CD14-positive monocyte (primary cell): ENCODE measurements around the gene SUSD5. TPM values are rescaled to one million over a fixed set of nuclear protein-coding genes. Genes with fewer than 3 reads are reported as not detected.

Experiments
- DNase-seq, 3 donors: peaks; one replicate each; pipeline ENCODE4 v3.0.0-alpha.2; 2011 to 2022
- H2AFZ ChIP-seq: 2 replicates; pipeline ENCODE4 v1.6.0; 2012; ENCODE audit warnings: mild to moderate bottlenecking, low read depth, low read length, inconsistent platforms; ENCODE audit not compliant: insufficient read depth, poor library complexity, severe bottlenecking
- H3K27ac ChIP-seq, 2 donors: 1 replicate in 1 of 2; 2 replicates in 1 of 2; pipeline ENCODE4 v1.5.1; 2012 to 2013; ENCODE audit warnings: low read length in 2 of 2, control low read depth in 1 of 2, inconsistent platforms in 1 of 2, low read depth in 1 of 2, mild to moderate bottlenecking in 1 of 2
- H3K27me3 ChIP-seq, 2 donors: one replicate each; pipeline versions ENCODE4 v1.6.0 to v1.6.1; 2011 to 2013; ENCODE audit warnings: low read length in 2 of 2; ENCODE audit not compliant: control insufficient read depth in 2 of 2, insufficient read depth in 2 of 2
- H3K36me3 ChIP-seq, 2 donors: replicated peaks in 1 of 2; 1 replicate in 1 of 2; 2 replicates in 1 of 2; pipeline versions ENCODE4 v1.5.1 to v1.6.1; 2012 to 2013; ENCODE audit warnings: low read length in 2 of 2, control low read depth in 1 of 2, inconsistent platforms in 1 of 2, mild to moderate bottlenecking in 1 of 2; ENCODE audit not compliant: insufficient read depth in 2 of 2, control insufficient read depth in 1 of 2
- H3K4me1 ChIP-seq, 2 donors: 1 replicate in 1 of 2; 2 replicates in 1 of 2; pipeline versions ENCODE4 v1.5.1 to v1.6.1; 2012 to 2013; ENCODE audit warnings: low read length in 2 of 2, control low read depth in 1 of 2, inconsistent platforms in 1 of 2, mild to moderate bottlenecking in 1 of 2, moderate library complexity in 1 of 2; ENCODE audit not compliant: insufficient read depth in 2 of 2, control insufficient read depth in 1 of 2
- H3K4me2 ChIP-seq: replicated peaks from 2 replicates; pipeline ENCODE3; 2012; ENCODE audit warnings: low read length, moderate library complexity, mild to moderate bottlenecking; ENCODE audit not compliant: poor library complexity, severe bottlenecking; ENCODE audit errors: extremely low read depth
- H3K4me3 ChIP-seq, 3 experiments: fragments of 200-600 bp in 1 of 3; sonication (generic) in 1 of 3; replicated peaks in 1 of 3; 1 replicate in 2 of 3; 2 replicates in 1 of 3; pipeline ENCODE4 v1.5.1; 2011 to 2013; ENCODE audit warnings: low read length in 3 of 3, mild to moderate bottlenecking in 3 of 3, control low read depth in 2 of 3, low read depth in 2 of 3, inconsistent platforms in 1 of 3, moderate library complexity in 1 of 3
- H3K79me2 ChIP-seq: 2 replicates; pipeline ENCODE4 v1.6.0; 2012; ENCODE audit warnings: mild to moderate bottlenecking, control low read depth, inconsistent platforms, low read length, moderate library complexity; ENCODE audit not compliant: insufficient read depth
- H3K9ac ChIP-seq: 2 replicates; pipeline ENCODE4 v1.6.0; 2017; ENCODE audit warnings: low read length, mild to moderate bottlenecking; ENCODE audit not compliant: insufficient read depth, poor library complexity, severe bottlenecking
- H3K9me3 ChIP-seq, 2 donors: replicated peaks in 1 of 2; 1 replicate in 1 of 2; 2 replicates in 1 of 2; pipeline versions ENCODE4 v1.5.1 to v1.6.1; 2012 to 2013; ENCODE audit warnings: low read length in 2 of 2, control low read depth in 1 of 2; ENCODE audit not compliant: control insufficient read depth in 1 of 2, insufficient read depth in 1 of 2
- H4K20me1 ChIP-seq: 2 replicates; pipeline ENCODE4 v1.6.0; 2012; ENCODE audit warnings: mild to moderate bottlenecking, low read length, control low read depth, moderate library complexity; ENCODE audit not compliant: insufficient read depth
- H3K27ac Mint-ChIP-seq, 7 donors: one replicate each; pipeline ENCODE4 v1.8.0; 2020; ENCODE audit warnings: mild to moderate bottlenecking in 7 of 7, mixed read lengths in 7 of 7, moderate library complexity in 6 of 7, inconsistent platforms in 2 of 7
- H3K27me3 Mint-ChIP-seq, 3 donors: one replicate each; pipeline ENCODE4 v1.8.0; 2021 to 2022; ENCODE audit warnings: low read depth in 3 of 3, mild to moderate bottlenecking in 3 of 3, mixed read lengths in 3 of 3, moderate library complexity in 3 of 3, inconsistent platforms in 1 of 3
- H3K36me3 Mint-ChIP-seq, 2 donors: one replicate each; pipeline ENCODE4 v1.8.0; 2020; ENCODE audit warnings: mixed read lengths in 2 of 2, inconsistent platforms in 1 of 2, mild to moderate bottlenecking in 1 of 2
- H3K4me1 Mint-ChIP-seq: one replicate; pipeline ENCODE4 v1.8.0; 2020; ENCODE audit warnings: mild to moderate bottlenecking, mixed read lengths
- H3K4me3 Mint-ChIP-seq, 2 donors: one replicate each; pipeline ENCODE4 v1.8.0; 2020; ENCODE audit warnings: mild to moderate bottlenecking in 2 of 2, mixed read lengths in 2 of 2, moderate library complexity in 1 of 2
- H3K9me3 Mint-ChIP-seq, 7 donors: one replicate each; pipeline ENCODE4 v1.8.0; 2020 to 2022; ENCODE audit warnings: mixed read lengths in 7 of 7, mild to moderate bottlenecking in 6 of 7, moderate library complexity in 6 of 7, inconsistent platforms in 2 of 7
- CTCF ChIP-seq: fragments of 200-600 bp; IDR thresholded peaks from one replicate; pipeline ENCODE4 v1.8.0; 2022; ENCODE audit warnings: antibody characterized with exemption, mild to moderate bottlenecking
- WGBS: methylation state at CpG from one replicate; pipeline ENCODE4 v1.1.5; 2013; ENCODE audit warnings: missing lambda C conversion rate; ENCODE audit not compliant: insufficient coverage; 5-methylcytosine and 5-hydroxymethylcytosine counted together
- intact Hi-C, 2 donors: fragments of 100-400 bp; cut with micrococcal nuclease; formaldehyde crosslinking; loops; one replicate each; pipeline versions ENCODE4 v1.15.0 to v1.15.1; 2023
- polyA plus RNA-seq, 3 donors: library from polyadenylated mRNA; depleted of rRNA in 1 of 3; unstranded in 2 of 3; stranded (reverse) in 1 of 3; fragments of 300-500 nt in 2 of 3; fragments of >200 nt in 1 of 3; fragmentation: Illumina TruSeq in 2 of 3; gene quantifications; 1 replicate in 2 of 3; 2 replicates in 1 of 3; pipeline ENCODE4 v1.2.3, GENCODE V29; 2012 to 2021

SUSD5 gene
- polyA plus RNA-seq, 3 donors = not detected

DNA sequence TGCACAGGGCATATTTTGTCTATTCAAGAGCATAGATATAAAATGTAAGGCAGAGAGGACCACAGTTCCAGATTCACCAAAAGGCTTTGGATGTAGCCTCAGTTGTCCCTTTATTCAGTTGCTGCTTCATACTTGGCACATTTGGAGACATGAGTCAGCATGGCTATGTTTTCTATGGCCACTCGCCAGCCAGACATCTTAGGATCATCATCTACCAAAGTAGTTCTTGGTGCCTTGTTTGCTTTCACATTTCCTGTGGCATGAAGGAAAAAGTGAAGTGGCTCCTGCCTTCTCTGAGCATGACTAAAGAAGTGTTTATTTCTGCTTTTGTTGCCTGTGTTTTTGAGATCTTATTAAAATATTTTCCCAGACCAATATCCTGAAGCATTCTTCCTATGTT is 7.2 kb downstream of the SUSD5 start:
- Histone ChIP-seq H4K20me1 (no peaks in the 10 kb centered on the region), H3K27me3 (peaks cover 10 to 14% of the 10 kb centered on the region in 2 donors), H3K9ac (no peak overlapping the region), H3K79me2 (no peaks in the 10 kb centered on the region), H2AFZ (no peak overlapping the region), H3K4me2 (no peak overlapping the region), H3K9me3 (peaks cover 0 to 3% of the 10 kb centered on the region in 2 donors), H3K27ac (no peak overlapping the region), H3K36me3 (no peaks in the 10 kb centered on the region), H3K4me3 (no peak overlapping the region), H3K4me1 (no peaks in the 10 kb centered on the region)
- TF ChIP-seq CTCF = no peak
- intact Hi-C loops = no loop called here
- no peak for DNase-seq
- H3K27ac Mint-ChIP-seq = no peak overlapping the region
- no CpG with 5 or more reads among the region's 1 CpG for WGBS
- no peaks in the 10 kb centered on the region for H3K36me3 Mint-ChIP-seq
- H3K4me3 Mint-ChIP-seq = no peak overlapping the region
- peaks cover 2% of the 10 kb centered on the region for H3K4me1 Mint-ChIP-seq
- H3K27me3 Mint-ChIP-seq = peaks cover 20 to 27% (median 22%) of the 10 kb centered on the region in 3 donors
- H3K9me3 Mint-ChIP-seq = peaks cover 8 to 19% (median 11%) of the 10 kb centered on the region in 7 donors

DNA sequence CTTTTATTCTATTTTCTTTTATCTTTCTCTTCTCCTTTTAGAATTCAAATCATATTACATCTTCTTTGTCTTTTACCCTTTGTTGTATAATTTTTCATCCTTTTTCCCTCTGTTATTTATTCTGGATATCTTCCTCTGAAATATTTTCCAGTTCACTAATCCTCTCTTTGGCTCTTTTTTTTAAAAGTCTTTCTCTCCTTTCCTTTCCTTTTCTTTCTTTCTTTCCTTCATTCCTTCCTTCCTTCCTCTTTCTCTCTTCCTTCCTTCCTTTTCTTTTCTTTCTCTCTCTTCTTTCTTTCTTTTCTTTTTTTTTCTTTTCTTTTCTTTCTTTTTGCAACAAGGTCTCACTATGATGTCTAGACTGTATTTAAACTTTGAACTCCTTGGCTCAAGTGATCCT is 9.3 kb downstream of the SUSD5 start:
- H3K27me3 Mint-ChIP-seq = peaks cover 6 to 10% (median 8%) of the 10 kb centered on the region in 3 donors

More for the DNA sequence above, 9.3 kb downstream of the SUSD5 start:
- peaks cover 2% of the 10 kb centered on the region for H3K4me1 Mint-ChIP-seq
- H3K27me3 ChIP-seq = no peaks in the 10 kb centered on the region
- no peak overlapping the region for H3K4me3 ChIP-seq
- H3K36me3 Mint-ChIP-seq = no peaks in the 10 kb centered on the region
- H3K9me3 Mint-ChIP-seq = peaks cover 8 to 19% (median 11%) of the 10 kb centered on the region in 7 donors
- H2AFZ ChIP-seq = no peak overlapping the region
- no peak for TF ChIP-seq CTCF
- no peak overlapping the region for H3K27ac ChIP-seq
- no peak overlapping the region for H3K27ac Mint-ChIP-seq
- no peaks in the 10 kb centered on the region for H4K20me1 ChIP-seq
- no peaks in the 10 kb centered on the region for H3K4me1 ChIP-seq
- intact Hi-C loops = no loop called here
- H3K79me2 ChIP-seq = no peaks in the 10 kb centered on the region
- H3K36me3 ChIP-seq = no peaks in the 10 kb centered on the region
- H3K4me3 Mint-ChIP-seq = no peak overlapping the region
- no peak for DNase-seq
- H3K4me2 ChIP-seq = no peak overlapping the region
- H3K9me3 ChIP-seq = peaks cover 0 to 3% of the 10 kb centered on the region in 2 donors
- no peak overlapping the region for H3K9ac ChIP-seq
